ENCODE measurements around the gene HOXA13. TPM values are rescaled to one million over a fixed set of nuclear protein-coding genes. Genes with fewer than 3 reads are reported as not detected.

HOXA13 gene
- total and polyA plus RNA-seq, 11 donors = not detected

GRCh38 chr7:27189295-27189996 is 10.4 kb downstream of the HOXA13 start:
- intact Hi-C loops (cut with DNase I) = no loop called here
- no peak for ATAC-seq
- peak overlapping the region in 1 of 12 donors; percentile 91 for H3K27ac ChIP-seq
- H3K27me3 ChIP-seq = peaks cover 85 to 100% (median 100%) of the 10 kb centered on the region in 9 donors
- H3K9me3 ChIP-seq = no peaks in the 10 kb centered on the region
- peak in 1 of 5 donors; percentile 47 for DNase-seq
- TF ChIP-seq CTCF (IDR thresholded peaks at IDR 0.05) (no peak), POLR2A (IDR thresholded peaks at IDR 0.05) (no peak)
- peak overlapping the region in 9 of 12 donors; percentile 1 to 44 (median 22) for H3K4me3 ChIP-seq
- H3K4me1 ChIP-seq = peaks cover 4 to 55% (median 30%) of the 10 kb centered on the region in 12 donors
- 9 to 35% (median 15%) methylated on average over 8 to 22 of the region's 22 CpGs for WGBS, 4 donors
- H3K36me3 ChIP-seq = no peaks in the 10 kb centered on the region

- Histone ChIP-seq H3K27me3 (peaks cover 86 to 100% (median 100%) of the 10 kb centered on the region in 9 donors), H3K4me1 (peaks cover 4 to 63% (median 37%) of the 10 kb centered on the region in 12 donors), H3K9me3 (no peaks in the 10 kb centered on the region), H3K4me3 (peak overlapping the region in 10 of 12 donors; percentile 1 to 44 (median 19)), H3K36me3 (no peaks in the 10 kb centered on the region), H3K27ac (peak overlapping the region in 1 of 12 donors; percentile 91)
- 3 to 5% (median 5%) methylated on average over 42 to 49 of the region's 49 CpGs for WGBS, 4 donors
- intact Hi-C loops (cut with DNase I) = no loop called here
- ATAC-seq (peak in 1 of 4 donors; percentile 35), DNase-seq (peak in 1 of 5 donors; percentile 63)
- TF ChIP-seq CTCF (IDR thresholded peaks at IDR 0.05) (no peak), POLR2A (IDR thresholded peaks at IDR 0.05) (no peak)
These were observed 11.3 kb downstream of the HOXA13 start for GRCh38 chr7:27188386-27189294.

- DNase-seq = peak in 1 of 5 donors; percentile 40
These were observed 12.2 kb downstream of the HOXA13 start for GRCh38 chr7:27187475-27188385.

More at GRCh38 chr7:27187475-27188385, 12.2 kb downstream of the HOXA13 start:
- WGBS, 4 donors = 3 to 7% (median 6%) methylated on average over 32 to 46 of the region's 46 CpGs
- Histone ChIP-seq H3K27me3 (peaks cover 86 to 100% (median 100%) of the 10 kb centered on the region in 9 donors), H3K9me3 (no peaks in the 10 kb centered on the region), H3K4me3 (peak overlapping the region in 3 of 12 donors; percentile 1 to 44 (median 1)), H3K36me3 (no peaks in the 10 kb centered on the region), H3K27ac (peak overlapping the region in 1 of 12 donors; percentile 91), H3K4me1 (peaks cover 4 to 63% (median 34%) of the 10 kb centered on the region in 12 donors)
- intact Hi-C loops (cut with DNase I) = no loop called here
- TF ChIP-seq POLR2A (IDR thresholded peaks at IDR 0.05) (no peak), CTCF (IDR thresholded peaks at IDR 0.05) (no peak)
- no peak for ATAC-seq

Measured in heart left ventricle (tissue), 16 donors.